ENCODE measurements around the gene IL1RAP.
"Not testable (repeated sequence)": the region's sequence is repeated elsewhere in the genome, so short reads cannot be mapped to it uniquely, and the experiment has no call there.

Gene IL1RAP

GRCh38 chr3:190512666-190513065, 1.2 kb upstream of the IL1RAP start:
- DNase-seq = no peak

GRCh38 chr3:190514413-190515153, 698 bp downstream of the IL1RAP start:
- no peak for DNase-seq

- no peak for DNase-seq
Measured at GRCh38 chr3:190516416-190516815, 2.5 kb downstream of the IL1RAP start.

- DNase-seq = no peak
Measured at GRCh38 chr3:190517687-190518086, 3.8 kb downstream of the IL1RAP start.

- not testable (repeated sequence) for DNase-seq
Measured at GRCh38 chr3:190518531-190518930, 4.6 kb downstream of the IL1RAP start.

GRCh38 chr3:190519886-190520285, 6.0 kb downstream of the IL1RAP start:
- DNase-seq = no peak

GRCh38 chr3:190521998-190522397, 8.1 kb downstream of the IL1RAP start:
- DNase-seq = no peak

- no peak for DNase-seq
Measured at GRCh38 chr3:190522621-190523222, 8.8 kb downstream of the IL1RAP start.

GRCh38 chr3:190524942-190525341, 11.1 kb downstream of the IL1RAP start:
- DNase-seq = no peak

GRCh38 chr3:190525634-190526033, 11.7 kb downstream of the IL1RAP start:
- no peak for DNase-seq

- DNase-seq = no peak
Measured at GRCh38 chr3:190526787-190527762, 13.2 kb downstream of the IL1RAP start.

- no peak for DNase-seq
Measured at GRCh38 chr3:190528706-190529105, 14.8 kb downstream of the IL1RAP start.

GRCh38 chr3:190531406-190531805, 17.5 kb downstream of the IL1RAP start:
- no peak for DNase-seq

GRCh38 chr3:190532731-190533203, 18.9 kb downstream of the IL1RAP start:
- no peak for DNase-seq

- no peak for DNase-seq
Measured at GRCh38 chr3:190533511-190534281, 19.8 kb downstream of the IL1RAP start.

GRCh38 chr3:190534386-190534785, 20.5 kb downstream of the IL1RAP start:
- DNase-seq = no peak

GRCh38 chr3:190534986-190535385, 21.1 kb downstream of the IL1RAP start:
- DNase-seq = no peak

GRCh38 chr3:190537146-190537545, 23.3 kb downstream of the IL1RAP start:
- DNase-seq = no peak

- no peak for DNase-seq
Measured at GRCh38 chr3:190538288-190538687, 24.4 kb downstream of the IL1RAP start.

GRCh38 chr3:190539526-190539925, 25.6 kb downstream of the IL1RAP start:
- DNase-seq = no peak

- no peak for DNase-seq
Measured at GRCh38 chr3:190541008-190541407, 27.1 kb downstream of the IL1RAP start.

GRCh38 chr3:190541560-190541959, 27.7 kb downstream of the IL1RAP start:
- no peak for DNase-seq

GRCh38 chr3:190542846-190543245, 29.0 kb downstream of the IL1RAP start:
- DNase-seq = no peak
